Parathyroid adenoma (tissue), 2 donors: ENCODE measurements around the gene NEK7.

ENCODE experiments used
- H2AFZ ChIP-seq: fragments of 300-600 bp; sonication (generic); one replicate; pipeline ENCODE4 v1.7.0; 2017; ENCODE audit warnings: antibody characterized with exemption, mild to moderate bottlenecking
- H3K27ac ChIP-seq: fragments of 300-600 bp; sonication (generic); one replicate; pipeline ENCODE4 v1.7.0; 2017
- H3K27me3 ChIP-seq: fragments of 300-600 bp; sonication (generic); one replicate; pipeline ENCODE4 v1.7.0; 2017; ENCODE audit warnings: low read length; ENCODE audit not compliant: control insufficient read depth, insufficient read depth
- H3K36me3 ChIP-seq: fragments of 300-600 bp; sonication (generic); one replicate; pipeline ENCODE4 v1.7.0; 2017; ENCODE audit warnings: low read length; ENCODE audit not compliant: control insufficient read depth, insufficient read depth
- H3K4me1 ChIP-seq: fragments of 300-600 bp; sonication (generic); one replicate; pipeline ENCODE4 v1.7.0; 2017; ENCODE audit warnings: control low read depth
- H3K4me2 ChIP-seq: fragments of 300-600 bp; sonication (generic); one replicate; pipeline ENCODE4 v1.7.0; 2017; ENCODE audit warnings: low read length
- H3K4me3 ChIP-seq: fragments of 300-600 bp; sonication (generic); one replicate; pipeline ENCODE4 v1.7.0; 2017; ENCODE audit warnings: low read depth, low read length
- H3K79me2 ChIP-seq: fragments of 300-600 bp; sonication (generic); one replicate; pipeline ENCODE4 v1.7.0; 2017; ENCODE audit warnings: control low read depth
- H3K9ac ChIP-seq: fragments of 300-600 bp; sonication (generic); one replicate; pipeline ENCODE4 v1.7.0; 2017; ENCODE audit warnings: mild to moderate bottlenecking
- H3K9me3 ChIP-seq: fragments of 300-600 bp; sonication (generic); one replicate; pipeline ENCODE4 v1.7.0; 2017; ENCODE audit warnings: low read length; ENCODE audit not compliant: control insufficient read depth
- TF ChIP-seq, protein P1 (sequence below): fragments of 300-600 bp; sonication (generic); IDR thresholded peaks from one replicate; pipeline ENCODE4 v1.7.0; 2017; ENCODE audit warnings: antibody characterized with exemption, mild to moderate bottlenecking
- donor health status: primary hyperparathyroidism.

Gene NEK7

DNA sequence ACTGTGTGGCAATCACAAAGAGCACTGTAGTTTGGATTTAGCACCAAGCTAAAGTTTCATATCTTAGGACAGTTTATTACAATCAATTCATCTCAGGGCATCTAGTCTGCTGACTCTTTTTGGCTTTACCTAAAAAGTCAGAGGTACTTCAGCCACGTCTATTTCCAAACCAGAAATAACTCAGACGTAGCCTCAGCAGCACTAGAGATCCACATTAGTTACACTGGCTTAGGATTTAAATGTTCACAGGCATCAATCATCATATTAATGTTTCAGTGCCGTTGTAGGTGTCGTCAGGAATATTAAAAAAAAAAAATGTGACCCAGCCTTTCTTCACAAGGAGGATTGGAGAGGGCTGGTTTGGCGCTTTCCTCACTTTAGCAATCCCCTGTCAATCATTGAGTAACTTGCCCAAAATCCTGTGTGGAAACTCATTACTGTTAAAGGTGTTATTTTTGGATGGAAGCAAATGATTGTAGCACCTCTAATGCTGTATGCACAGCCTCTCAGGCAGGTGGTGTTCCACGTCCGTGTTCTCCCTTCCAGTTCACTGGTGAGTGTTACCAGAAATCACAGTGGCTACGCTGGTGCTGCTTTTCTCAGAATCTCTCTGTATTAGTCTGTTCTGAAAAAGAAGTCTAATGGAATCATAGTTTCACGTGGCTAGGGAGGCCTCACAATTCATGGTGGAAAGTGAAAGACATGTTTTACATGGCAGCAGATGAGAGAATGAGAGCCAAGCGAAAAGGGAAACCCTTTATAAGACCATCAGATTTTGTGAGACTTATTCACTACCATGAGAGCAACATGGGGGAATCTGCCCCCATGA is 45.4 kb downstream of the NEK7 start:
- no peaks in the 10 kb centered on the region for H3K4me1 ChIP-seq
- H3K36me3 ChIP-seq: no peaks in the 10 kb centered on the region
- no peak overlapping the region for H3K4me3 ChIP-seq
- no peak overlapping the region for H3K4me2 ChIP-seq
- no peak overlapping the region for H2AFZ ChIP-seq
- no peak overlapping the region for H3K9ac ChIP-seq
- no peaks in the 10 kb centered on the region for H3K9me3 ChIP-seq
- H3K27me3 ChIP-seq: no peaks in the 10 kb centered on the region
- H3K79me2 ChIP-seq: peaks cover 12% of the 10 kb centered on the region
- TF ChIP-seq, protein P1, sequence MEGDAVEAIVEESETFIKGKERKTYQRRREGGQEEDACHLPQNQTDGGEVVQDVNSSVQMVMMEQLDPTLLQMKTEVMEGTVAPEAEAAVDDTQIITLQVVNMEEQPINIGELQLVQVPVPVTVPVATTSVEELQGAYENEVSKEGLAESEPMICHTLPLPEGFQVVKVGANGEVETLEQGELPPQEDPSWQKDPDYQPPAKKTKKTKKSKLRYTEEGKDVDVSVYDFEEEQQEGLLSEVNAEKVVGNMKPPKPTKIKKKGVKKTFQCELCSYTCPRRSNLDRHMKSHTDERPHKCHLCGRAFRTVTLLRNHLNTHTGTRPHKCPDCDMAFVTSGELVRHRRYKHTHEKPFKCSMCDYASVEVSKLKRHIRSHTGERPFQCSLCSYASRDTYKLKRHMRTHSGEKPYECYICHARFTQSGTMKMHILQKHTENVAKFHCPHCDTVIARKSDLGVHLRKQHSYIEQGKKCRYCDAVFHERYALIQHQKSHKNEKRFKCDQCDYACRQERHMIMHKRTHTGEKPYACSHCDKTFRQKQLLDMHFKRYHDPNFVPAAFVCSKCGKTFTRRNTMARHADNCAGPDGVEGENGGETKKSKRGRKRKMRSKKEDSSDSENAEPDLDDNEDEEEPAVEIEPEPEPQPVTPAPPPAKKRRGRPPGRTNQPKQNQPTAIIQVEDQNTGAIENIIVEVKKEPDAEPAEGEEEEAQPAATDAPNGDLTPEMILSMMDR: no peak
- no peak overlapping the region for H3K27ac ChIP-seq

DNA sequence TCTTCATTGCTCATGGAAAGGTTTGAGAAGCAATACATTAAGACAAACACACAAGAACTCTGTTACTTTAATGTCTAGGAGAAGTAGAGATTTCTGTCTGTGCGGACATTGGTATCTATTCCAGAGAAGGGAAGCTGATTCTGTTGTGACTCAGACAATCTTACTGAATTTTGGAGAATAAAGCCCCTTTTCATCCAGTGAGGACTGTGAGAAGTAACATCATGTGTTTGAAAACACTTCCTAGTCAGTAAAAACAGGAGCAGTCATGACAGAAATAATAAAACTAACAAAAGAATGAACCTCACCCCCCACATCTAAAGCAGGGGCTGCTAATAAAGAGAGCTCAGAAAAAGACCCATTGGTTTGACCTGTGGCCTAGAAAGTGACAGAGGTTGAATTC is 46.6 kb downstream of the NEK7 start:
- no peaks in the 10 kb centered on the region for H3K9me3 ChIP-seq
- H3K4me3 ChIP-seq: no peak overlapping the region
- H3K27me3 ChIP-seq: no peaks in the 10 kb centered on the region
- no peak overlapping the region for H3K9ac ChIP-seq
- TF ChIP-seq, protein P1: no peak
- peaks cover 7% of the 10 kb centered on the region for H3K79me2 ChIP-seq
- no peaks in the 10 kb centered on the region for H3K36me3 ChIP-seq
- no peak overlapping the region for H3K27ac ChIP-seq
- no peak overlapping the region for H3K4me2 ChIP-seq
- no peak overlapping the region for H2AFZ ChIP-seq
- H3K4me1 ChIP-seq: no peaks in the 10 kb centered on the region

DNA sequence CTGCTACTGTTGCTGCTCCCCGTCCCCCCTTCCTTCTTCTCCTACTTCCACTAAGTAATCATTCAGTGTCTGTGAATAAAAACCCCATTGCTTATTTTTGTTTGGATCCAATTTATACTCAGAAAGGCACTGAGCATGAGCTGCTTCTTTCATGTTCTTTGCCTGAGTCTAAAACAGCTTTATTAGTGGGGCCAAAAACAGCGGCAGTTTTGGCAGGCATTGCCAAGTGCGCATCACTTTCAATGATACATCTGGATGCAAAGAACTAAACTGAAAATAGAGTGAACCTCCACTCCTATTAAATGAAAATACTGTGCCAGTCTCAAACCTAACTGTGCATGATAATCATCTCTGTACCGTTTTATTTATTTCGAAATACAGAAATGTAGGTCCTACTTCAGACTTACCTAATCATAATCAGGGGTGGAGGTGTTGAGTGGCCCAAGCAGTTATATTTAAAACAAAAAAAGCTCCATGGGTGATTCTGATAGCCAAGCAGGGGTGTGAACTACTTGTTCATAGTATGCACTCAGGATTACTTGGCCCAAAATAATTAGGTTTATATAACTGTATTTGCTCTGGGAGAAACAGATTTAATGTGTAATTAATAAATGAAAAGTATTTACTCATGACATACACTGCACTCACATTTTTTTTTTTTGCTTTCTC is 48.4 kb downstream of the NEK7 start:
- TF ChIP-seq, protein P1: no peak
- peaks cover 2% of the 10 kb centered on the region for H3K79me2 ChIP-seq
- no peaks in the 10 kb centered on the region for H3K36me3 ChIP-seq
- no peaks in the 10 kb centered on the region for H3K27me3 ChIP-seq
- no peak overlapping the region for H3K27ac ChIP-seq
- no peaks in the 10 kb centered on the region for H3K4me1 ChIP-seq
- H3K4me2 ChIP-seq: no peak overlapping the region
- H3K4me3 ChIP-seq: no peak overlapping the region
- no peak overlapping the region for H2AFZ ChIP-seq
- no peaks in the 10 kb centered on the region for H3K9me3 ChIP-seq
- H3K9ac ChIP-seq: no peak overlapping the region

DNA sequence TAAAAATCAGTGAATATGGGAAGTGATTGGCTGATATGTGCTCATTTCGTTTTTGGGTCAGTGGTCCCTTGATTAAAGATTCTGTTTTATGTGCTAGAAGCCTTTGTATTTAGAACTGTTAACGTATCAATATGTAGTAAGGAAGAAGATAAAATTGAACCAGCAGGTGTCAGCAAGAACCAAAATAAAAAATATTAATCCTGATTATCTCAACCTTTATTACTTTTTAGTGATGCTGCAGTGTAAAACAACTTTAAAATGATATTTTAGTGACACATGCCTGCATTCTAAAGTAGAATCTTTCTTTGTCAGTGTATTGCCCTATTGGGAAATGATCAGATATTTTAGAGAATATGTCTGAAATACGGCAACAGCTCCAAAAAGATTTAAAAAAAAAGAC is 49.5 kb downstream of the NEK7 start:
- Histone ChIP-seq H3K9me3 (no peaks in the 10 kb centered on the region), H3K4me2 (no peak overlapping the region), H2AFZ (no peak overlapping the region), H3K27me3 (no peaks in the 10 kb centered on the region), H3K79me2 (no peaks in the 10 kb centered on the region), H3K9ac (no peak overlapping the region), H3K27ac (no peak overlapping the region), H3K36me3 (no peaks in the 10 kb centered on the region), H3K4me3 (no peak overlapping the region), H3K4me1 (no peaks in the 10 kb centered on the region)
- TF ChIP-seq, protein P1: no peak
